SK-N-SH (cell line): ENCODE measurements around the gene PGF.

ENCODE experiments used
- EP300 ChIP-seq, 2 experiments: IDR thresholded peaks; 2 replicates each; pipeline versions ENCODE4 v1.4.0 to v1.6.1; 2012; ENCODE audit warnings: borderline replicate concordance in 1 of 2, low read depth in 1 of 2, low read length in 1 of 2
- EZH2phosphoT487 ChIP-seq: fragments of 200-600 bp; sonication (generic); IDR thresholded peaks from 2 replicates; pipeline ENCODE4 v1.6.1; 2017; ENCODE audit warnings: low read depth, mixed run types, mild to moderate bottlenecking, antibody characterized with exemption, moderate library complexity, borderline replicate concordance
- JUND ChIP-seq: IDR thresholded peaks from 2 replicates; pipeline ENCODE4 v1.4.0; 2012
- POLR2AphosphoS5 ChIP-seq: IDR thresholded peaks from 2 replicates; pipeline ENCODE4 v1.6.1; 2012; ENCODE audit warnings: low read depth, low read length
- USF1 ChIP-seq: IDR thresholded peaks from 2 replicates; pipeline ENCODE4 v1.4.0; 2012; ENCODE audit warnings: low read depth, borderline replicate concordance

- no peak for TF ChIP-seq POLR2AphosphoS5
- no peak for TF ChIP-seq JUND
- no peak for TF ChIP-seq USF1
- TF ChIP-seq EZH2phosphoT487 = no peak
- TF ChIP-seq EP300 (IDR thresholded peaks at IDR 0.05; ENCODE audit: borderline replicate concordance in 1 of 2, low read depth in 1 of 2, low read length in 1 of 2) = no peak
Measured at GRCh38 chr14:74937171-74937570, 18.2 kb downstream of the PGF start.
